Osteocyte (in vitro differentiated cells): ENCODE results near the gene TRPM3. TPM values are rescaled to one million over a fixed set of nuclear protein-coding genes. Genes with fewer than 3 reads are reported as not detected.
"Not testable (repeated sequence)": the region's sequence is repeated elsewhere in the genome, so short reads cannot be mapped to it uniquely, and the experiment has no call there.

Experiments used
- DNase-seq: peaks from one replicate; pipeline ENCODE4 v3.0.0; 2021; ENCODE audit warnings: mixed read lengths; ENCODE audit not compliant: unreplicated experiment; ENCODE audit errors: extremely low spot score
- H3K27ac Mint-ChIP-seq: one replicate; pipeline ENCODE4 v1.8.0; 2021; ENCODE audit warnings: mild to moderate bottlenecking, mixed read lengths; ENCODE audit not compliant: unreplicated experiment
- H3K27me3 Mint-ChIP-seq: one replicate; pipeline ENCODE4 v1.8.0; 2021; ENCODE audit warnings: mixed read lengths; ENCODE audit not compliant: unreplicated experiment
- H3K36me3 Mint-ChIP-seq: one replicate; pipeline ENCODE4 v1.8.0; 2021; ENCODE audit warnings: mixed read lengths; ENCODE audit not compliant: unreplicated experiment
- H3K4me1 Mint-ChIP-seq: one replicate; pipeline ENCODE4 v1.8.0; 2021; ENCODE audit warnings: mixed read lengths; ENCODE audit not compliant: unreplicated experiment
- H3K4me3 Mint-ChIP-seq: one replicate; pipeline ENCODE4 v1.8.0; 2021; ENCODE audit warnings: mild to moderate bottlenecking, moderate library complexity, mixed read lengths; ENCODE audit not compliant: unreplicated experiment
- H3K9me3 Mint-ChIP-seq: one replicate; pipeline ENCODE4 v1.8.0; 2021; ENCODE audit warnings: mixed read lengths; ENCODE audit not compliant: unreplicated experiment
- total RNA-seq: library from RNA; stranded (reverse); gene quantifications from 2 replicates; pipeline ENCODE4 v1.2.1, GENCODE V29; 2021
- TF ChIP-seq, protein P1 (sequence below): fragments of 200-600 bp; sonication (generic); IDR thresholded peaks from 2 replicates; pipeline ENCODE4 v1.5.0; 2021; ENCODE audit warnings: antibody characterized with exemption, mild to moderate bottlenecking, moderate library complexity

Gene TRPM3
- total RNA-seq, 1 donor from 2014 or later = 0.05 TPM

- Mint-ChIP-seq H3K27ac (no peak overlapping the region), H3K36me3 (no peaks in the 10 kb centered on the region), H3K4me1 (no peaks in the 10 kb centered on the region), H3K27me3 (peaks cover 11% of the 10 kb centered on the region), H3K4me3 (no peak overlapping the region), H3K9me3 (no peaks in the 10 kb centered on the region)
- TF ChIP-seq, protein P1, sequence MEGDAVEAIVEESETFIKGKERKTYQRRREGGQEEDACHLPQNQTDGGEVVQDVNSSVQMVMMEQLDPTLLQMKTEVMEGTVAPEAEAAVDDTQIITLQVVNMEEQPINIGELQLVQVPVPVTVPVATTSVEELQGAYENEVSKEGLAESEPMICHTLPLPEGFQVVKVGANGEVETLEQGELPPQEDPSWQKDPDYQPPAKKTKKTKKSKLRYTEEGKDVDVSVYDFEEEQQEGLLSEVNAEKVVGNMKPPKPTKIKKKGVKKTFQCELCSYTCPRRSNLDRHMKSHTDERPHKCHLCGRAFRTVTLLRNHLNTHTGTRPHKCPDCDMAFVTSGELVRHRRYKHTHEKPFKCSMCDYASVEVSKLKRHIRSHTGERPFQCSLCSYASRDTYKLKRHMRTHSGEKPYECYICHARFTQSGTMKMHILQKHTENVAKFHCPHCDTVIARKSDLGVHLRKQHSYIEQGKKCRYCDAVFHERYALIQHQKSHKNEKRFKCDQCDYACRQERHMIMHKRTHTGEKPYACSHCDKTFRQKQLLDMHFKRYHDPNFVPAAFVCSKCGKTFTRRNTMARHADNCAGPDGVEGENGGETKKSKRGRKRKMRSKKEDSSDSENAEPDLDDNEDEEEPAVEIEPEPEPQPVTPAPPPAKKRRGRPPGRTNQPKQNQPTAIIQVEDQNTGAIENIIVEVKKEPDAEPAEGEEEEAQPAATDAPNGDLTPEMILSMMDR = no peak
- no peak for DNase-seq
Observed at GRCh38 chr9:70753311-70753710, 368.1 kb downstream of the TRPM3 start.

DNA sequence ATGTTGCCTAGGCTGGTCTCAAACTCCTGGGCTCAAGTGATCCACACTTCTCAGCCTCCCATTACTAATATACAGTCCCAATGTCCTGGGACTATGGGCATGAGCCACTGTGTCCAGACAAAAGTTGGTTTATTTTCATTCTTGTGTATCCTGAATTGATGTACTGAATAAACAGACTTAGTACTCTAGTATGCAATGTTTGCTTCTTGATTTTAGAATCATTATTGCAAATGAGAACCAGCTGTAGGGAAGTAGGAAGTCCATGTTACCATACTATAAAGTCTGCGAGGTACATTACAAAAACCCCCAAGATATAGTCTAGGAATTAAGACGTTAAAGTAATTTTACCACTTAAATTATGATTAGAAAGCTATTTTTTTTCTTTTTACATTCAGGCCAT, 372.4 kb downstream of the TRPM3 start:
- Mint-ChIP-seq H3K9me3 (no peaks in the 10 kb centered on the region), H3K27me3 (peaks cover 4% of the 10 kb centered on the region), H3K27ac (no peak overlapping the region), H3K36me3 (no peaks in the 10 kb centered on the region), H3K4me3 (no peak overlapping the region), H3K4me1 (peaks cover 10% of the 10 kb centered on the region)
- no peak for DNase-seq
- TF ChIP-seq, protein P1 = no peak

DNA sequence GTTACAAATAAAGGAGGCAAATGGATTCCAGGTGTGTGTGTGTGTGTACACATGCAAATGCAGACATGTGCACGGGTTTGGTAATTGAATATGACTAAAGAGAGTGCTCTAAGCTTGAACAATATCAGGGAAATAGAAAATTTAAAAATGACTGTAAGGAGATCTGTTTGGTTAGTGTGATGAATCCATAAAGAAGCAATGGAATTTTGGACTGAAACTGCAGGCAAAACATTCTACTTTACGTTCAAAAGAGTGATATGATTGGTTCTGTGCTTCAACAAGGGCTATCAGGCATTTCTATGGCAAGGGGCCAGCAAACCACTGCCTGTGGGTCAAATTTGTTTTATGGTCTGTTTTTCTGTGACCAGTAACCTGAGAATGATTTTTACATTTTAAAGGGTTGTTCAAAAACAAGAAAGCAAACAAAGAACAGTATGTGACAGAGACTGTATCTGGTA, 374.1 kb downstream of the TRPM3 start:
- Mint-ChIP-seq H3K9me3 (no peaks in the 10 kb centered on the region), H3K27ac (no peak overlapping the region), H3K4me3 (no peak overlapping the region), H3K27me3 (peaks cover 4% of the 10 kb centered on the region), H3K36me3 (no peaks in the 10 kb centered on the region), H3K4me1 (peaks cover 10% of the 10 kb centered on the region)
- DNase-seq = no peak
- TF ChIP-seq, protein P1 = no peak

DNA sequence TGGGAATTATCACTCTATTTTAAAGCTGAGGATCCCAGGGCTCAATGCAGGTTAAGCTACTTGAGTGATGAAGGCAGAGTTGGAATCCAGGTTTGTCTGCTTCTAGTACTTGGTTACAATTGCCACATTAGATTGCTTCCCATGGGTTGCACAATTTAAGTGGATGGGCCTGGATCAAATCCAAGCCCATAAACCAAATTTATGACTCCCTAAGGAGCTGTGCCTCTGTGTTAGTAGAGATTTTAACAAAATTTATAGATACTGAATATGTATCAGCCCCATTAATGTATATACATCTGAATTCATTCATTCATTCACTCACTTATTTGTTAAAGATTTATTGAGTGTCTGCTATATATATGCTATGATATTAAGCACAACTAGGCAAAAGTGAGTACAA, 374.7 kb downstream of the TRPM3 start:
- Mint-ChIP-seq H3K9me3 (no peaks in the 10 kb centered on the region), H3K27me3 (peaks cover 4% of the 10 kb centered on the region), H3K4me3 (no peak overlapping the region), H3K36me3 (no peaks in the 10 kb centered on the region), H3K4me1 (peaks cover 10% of the 10 kb centered on the region), H3K27ac (no peak overlapping the region)
- no peak for DNase-seq
- TF ChIP-seq, protein P1 = no peak

DNA sequence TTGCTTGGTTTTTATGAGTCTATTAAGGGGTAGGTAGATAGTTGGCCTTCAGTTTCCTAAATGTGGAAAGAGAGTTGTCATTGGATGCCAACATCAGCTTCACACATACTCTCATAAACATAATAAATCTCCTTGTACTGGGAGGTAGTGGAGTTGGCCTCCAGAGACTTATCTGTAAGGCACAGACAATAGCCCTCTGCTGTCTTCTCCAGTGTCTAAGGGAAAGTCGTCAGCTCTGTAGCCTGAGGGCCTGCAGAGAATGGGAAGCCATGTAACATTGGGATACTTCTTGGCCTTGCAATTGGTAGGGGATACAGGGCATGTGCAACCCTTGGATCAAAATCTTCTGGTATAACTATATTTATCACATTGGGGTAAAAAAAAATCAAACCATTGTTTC, 375.1 kb downstream of the TRPM3 start:
- TF ChIP-seq, protein P1 = no peak
- H3K36me3 Mint-ChIP-seq = no peaks in the 10 kb centered on the region
- peaks cover 4% of the 10 kb centered on the region for H3K27me3 Mint-ChIP-seq
- H3K4me1 Mint-ChIP-seq = peaks cover 10% of the 10 kb centered on the region
- no peak overlapping the region for H3K27ac Mint-ChIP-seq
- no peak overlapping the region for H3K4me3 Mint-ChIP-seq
- H3K9me3 Mint-ChIP-seq = no peaks in the 10 kb centered on the region
- DNase-seq = no peak

GRCh38 chr9:70724794-70725193, 396.6 kb downstream of the TRPM3 start:
- not testable (repeated sequence) for H3K4me1 Mint-ChIP-seq, H3K9me3 Mint-ChIP-seq, DNase-seq, H3K36me3 Mint-ChIP-seq, H3K27me3 Mint-ChIP-seq, H3K27ac Mint-ChIP-seq, H3K4me3 Mint-ChIP-seq

GRCh38 chr9:70724025-70724424, 397.4 kb downstream of the TRPM3 start:
- H3K36me3 Mint-ChIP-seq, H3K4me3 Mint-ChIP-seq, H3K9me3 Mint-ChIP-seq, DNase-seq, H3K4me1 Mint-ChIP-seq, H3K27me3 Mint-ChIP-seq, H3K27ac Mint-ChIP-seq: not testable (repeated sequence)

GRCh38 chr9:70706797-70707196, 414.6 kb downstream of the TRPM3 start:
- H3K4me3 Mint-ChIP-seq, H3K36me3 Mint-ChIP-seq, H3K27me3 Mint-ChIP-seq, H3K4me1 Mint-ChIP-seq, DNase-seq, H3K27ac Mint-ChIP-seq, H3K9me3 Mint-ChIP-seq: not testable (repeated sequence)
